Natural killer cell treated with Interleukin-12 subunit alpha and Interleukin-12 subunit beta and Interleukin-15 and Interleukin-18, amount 100 ng/mL, for 72 hours (primary cell): ENCODE results near the gene RBMS1. TPM values are rescaled to one million over a fixed set of nuclear protein-coding genes. Genes with fewer than 3 reads are reported as not detected.

Experiments used
- ATAC-seq, 2 donors: fragments of 150-1000 bp; cut with Tn5 transposase in 1 of 2; sonication (Bioruptor Pico), chemical (Tn5 transposase) in 1 of 2; 2 replicates each; pipeline ENCODE4 v1.10.0; 2021
- DNase-seq: peaks from one replicate; pipeline ENCODE4 v3.0.0; 2022; ENCODE audit warnings: low spot score
- H3K27ac Mint-ChIP-seq, 2 donors: 1 replicate in 1 of 2; 2 replicates in 1 of 2; pipeline ENCODE4 v1.8.0; 2022; ENCODE audit warnings: mixed read lengths in 2 of 2, mild to moderate bottlenecking in 1 of 2, moderate library complexity in 1 of 2
- H3K27me3 Mint-ChIP-seq, 2 donors: 1 replicate in 1 of 2; 2 replicates in 1 of 2; pipeline ENCODE4 v1.8.0; 2022; ENCODE audit warnings: mixed read lengths in 2 of 2
- H3K36me3 Mint-ChIP-seq: one replicate; pipeline ENCODE4 v1.8.0; 2022; ENCODE audit warnings: mixed read lengths
- H3K4me1 Mint-ChIP-seq, 2 donors: 1 replicate in 1 of 2; 2 replicates in 1 of 2; pipeline ENCODE4 v1.8.0; 2022; ENCODE audit warnings: low read depth in 2 of 2, mixed read lengths in 2 of 2, mild to moderate bottlenecking in 1 of 2
- H3K4me3 Mint-ChIP-seq: one replicate; pipeline ENCODE4 v1.8.0; 2022; ENCODE audit warnings: mixed read lengths
- H3K9me3 Mint-ChIP-seq: 2 replicates; pipeline ENCODE4 v1.8.0; 2022; ENCODE audit warnings: mixed read lengths
- total RNA-seq, 2 donors: library from RNA; stranded (reverse); gene quantifications; one replicate each; pipeline ENCODE4 v1.2.3, GENCODE V29; 2022

RBMS1 gene
- total RNA-seq, 2 donors from 2014 or later = 59.4 to 86.1 TPM

DNA sequence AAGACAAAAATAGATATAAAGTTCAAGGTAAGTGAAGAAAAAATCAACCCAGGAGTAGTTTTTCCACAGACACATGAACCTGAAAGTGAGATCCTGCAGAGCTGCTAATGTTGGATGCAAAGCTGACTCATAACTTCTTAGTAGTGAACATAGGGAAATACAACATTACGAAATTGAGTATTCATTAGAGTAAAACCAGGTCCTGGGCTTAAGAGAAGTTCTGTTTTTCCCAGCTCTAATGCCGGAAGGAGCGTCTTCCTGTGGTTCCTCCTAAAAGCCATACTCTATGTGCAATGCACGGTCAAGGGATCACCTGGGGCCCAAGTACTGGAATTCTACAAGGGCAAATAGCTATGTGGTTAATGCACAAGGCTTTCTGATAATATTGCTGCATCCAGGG lies 141.7 kb downstream of the RBMS1 start:
- DNase-seq (no peak), ATAC-seq (peak in 1 of 2 donors; percentile 71)
- Mint-ChIP-seq H3K27ac (peak overlapping the region; percentile 30 to 78), H3K9me3 (no peaks in the 10 kb centered on the region), H3K36me3 (peaks cover 15% of the 10 kb centered on the region), H3K27me3 (no peaks in the 10 kb centered on the region), H3K4me1 (peaks cover 67 to 78% of the 10 kb centered on the region in 2 donors), H3K4me3 (peak overlapping the region; percentile 38)

DNA sequence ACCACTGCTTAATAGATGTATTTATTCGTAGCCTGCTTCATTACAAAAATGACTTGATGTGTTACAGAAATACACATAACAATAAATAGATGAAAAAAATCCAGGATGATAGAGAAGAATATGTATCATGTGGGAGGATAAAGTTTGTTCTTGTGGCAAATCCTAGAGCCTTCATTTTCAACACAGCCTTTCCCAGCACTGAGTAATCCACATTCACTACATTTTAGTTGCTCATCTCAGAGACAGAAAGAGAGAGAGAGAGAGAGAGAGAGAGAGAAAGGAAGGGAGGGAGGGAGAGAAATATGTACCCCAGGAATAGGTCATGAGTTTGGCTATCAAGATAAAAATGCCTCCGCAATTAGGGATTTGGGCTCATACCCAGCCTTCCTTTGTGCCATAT lies 144.3 kb downstream of the RBMS1 start:
- H3K4me3 Mint-ChIP-seq = no peak overlapping the region
- no peak for ATAC-seq
- H3K4me1 Mint-ChIP-seq = peaks cover 60 to 74% of the 10 kb centered on the region in 2 donors
- peaks cover 15% of the 10 kb centered on the region for H3K36me3 Mint-ChIP-seq
- no peak for DNase-seq
- no peaks in the 10 kb centered on the region for H3K27me3 Mint-ChIP-seq
- no peaks in the 10 kb centered on the region for H3K9me3 Mint-ChIP-seq
- peak overlapping the region; percentile 4 to 6 for H3K27ac Mint-ChIP-seq

- Mint-ChIP-seq H3K27me3 (no peaks in the 10 kb centered on the region), H3K4me3 (peak overlapping the region; percentile 42), H3K27ac (peak overlapping the region; percentile 30 to 69), H3K9me3 (no peaks in the 10 kb centered on the region), H3K4me1 (peaks cover 55 to 70% of the 10 kb centered on the region in 2 donors), H3K36me3 (peaks cover 15% of the 10 kb centered on the region)
- DNase-seq = no peak
- ATAC-seq = peak in 1 of 2 donors; percentile 59
Observed at GRCh38 chr2:160347269-160347863, 146.2 kb downstream of the RBMS1 start.

DNA sequence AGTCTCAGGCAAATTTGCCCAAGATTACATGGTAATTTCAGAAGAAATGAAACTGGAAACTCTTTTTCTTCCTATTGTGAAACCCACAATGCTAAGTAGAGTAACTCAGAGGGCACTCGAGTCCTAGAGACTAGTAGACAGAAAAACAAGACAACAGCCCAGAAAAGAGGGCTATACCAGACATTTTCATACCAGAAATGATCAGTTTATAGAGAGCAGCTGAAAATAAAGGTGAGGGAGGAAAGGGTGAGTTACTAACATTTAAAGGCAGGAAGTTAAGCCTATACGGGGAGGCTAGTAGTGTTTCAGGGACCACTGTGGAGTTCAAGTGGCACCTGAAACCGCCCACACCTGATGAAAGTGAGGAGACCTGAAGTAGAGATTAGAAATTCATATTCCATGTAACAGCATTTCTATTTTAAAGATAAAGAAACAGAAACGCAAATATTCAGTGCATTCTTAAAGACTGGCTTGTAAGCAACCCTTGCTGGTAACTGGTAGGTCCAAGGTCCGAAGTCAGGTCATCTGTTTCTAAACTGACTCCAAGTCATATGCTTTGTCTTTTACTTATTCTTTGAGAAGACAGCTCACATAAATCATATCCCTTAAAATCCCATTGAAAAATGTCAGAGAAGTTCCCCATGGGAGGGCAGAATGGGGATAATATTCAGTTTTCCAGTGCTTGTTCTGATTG lies 148.4 kb downstream of the RBMS1 start:
- H3K9me3 Mint-ChIP-seq = no peaks in the 10 kb centered on the region

GRCh38 chr2:160343404-160343803 lies 150.2 kb downstream of the RBMS1 start:
- H3K27ac Mint-ChIP-seq = peak overlapping the region; percentile 77 to 97
- ATAC-seq (no peak), DNase-seq (no peak)
- no peaks in the 10 kb centered on the region for H3K36me3 Mint-ChIP-seq
- peaks cover 49 to 60% of the 10 kb centered on the region in 2 donors for H3K4me1 Mint-ChIP-seq
- no peaks in the 10 kb centered on the region for H3K9me3 Mint-ChIP-seq
- H3K27me3 Mint-ChIP-seq = no peaks in the 10 kb centered on the region
- no peak overlapping the region for H3K4me3 Mint-ChIP-seq

More for the DNA sequence above, 148.4 kb downstream of the RBMS1 start:
- DNase-seq (no peak), ATAC-seq (peak; percentile 75 to 85)
- Mint-ChIP-seq H3K27ac (peak overlapping the region; percentile 77 to 97), H3K27me3 (no peaks in the 10 kb centered on the region), H3K36me3 (peaks cover 12% of the 10 kb centered on the region), H3K4me1 (peaks cover 51 to 61% of the 10 kb centered on the region in 2 donors), H3K4me3 (peak overlapping the region; percentile 78)

DNA sequence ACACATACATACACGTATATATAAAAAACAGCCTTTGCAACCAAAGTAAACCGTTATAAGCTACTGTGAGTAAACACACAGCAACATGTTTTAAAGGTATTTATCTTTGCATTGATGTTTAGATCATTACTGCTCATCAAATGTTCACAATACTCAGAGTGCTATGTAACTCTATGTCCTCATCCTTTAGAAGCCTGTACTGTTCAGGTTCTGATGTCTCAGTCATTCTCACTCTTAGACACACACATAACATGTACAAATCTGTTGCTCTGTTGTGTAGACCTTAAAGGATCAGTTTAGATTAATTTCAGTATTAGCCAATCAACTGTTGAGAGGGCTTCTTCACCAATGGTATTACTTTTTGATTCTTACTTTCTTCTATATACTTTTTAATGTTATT lies 153.9 kb downstream of the RBMS1 start:
- Mint-ChIP-seq H3K4me1 (peaks cover 46 to 49% of the 10 kb centered on the region in 2 donors), H3K27ac (peak overlapping the region in 1 of 2 donors; percentile 75), H3K4me3 (no peak overlapping the region)

DNA sequence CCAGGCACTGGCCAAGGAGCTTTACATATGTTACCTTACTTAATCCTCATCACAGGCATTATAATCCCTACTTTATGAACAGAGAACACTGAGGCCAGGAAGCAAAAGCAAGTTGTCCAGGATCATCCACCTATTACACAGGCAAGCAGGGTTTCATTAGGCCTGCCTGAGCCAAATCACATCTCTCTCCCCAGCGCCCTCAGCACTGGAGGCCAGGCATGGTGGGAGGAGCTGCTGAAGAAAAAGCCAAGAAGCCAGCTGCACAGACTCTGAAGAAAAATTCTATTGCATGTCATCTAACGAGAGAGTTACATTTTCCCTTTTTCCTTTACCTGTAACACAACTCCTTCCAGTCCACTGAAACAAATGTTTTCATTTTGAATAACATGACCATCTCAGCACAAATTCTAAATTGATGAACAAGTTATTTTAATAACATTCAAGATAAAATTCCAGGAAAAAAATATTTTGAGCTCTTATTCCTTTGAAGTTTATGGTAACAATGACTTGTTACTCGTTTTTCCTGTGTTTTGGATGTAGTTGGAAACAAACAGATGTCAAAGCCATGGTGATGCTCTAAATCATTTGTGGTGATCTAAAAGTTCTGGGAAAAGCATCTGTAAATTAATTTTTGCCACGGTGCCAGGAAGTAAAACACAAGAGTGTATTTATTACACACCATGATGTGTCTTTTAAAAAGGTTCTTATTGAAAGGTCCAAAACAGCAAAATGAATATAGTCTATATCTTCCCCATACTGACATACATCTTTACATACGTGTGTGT lies 154.5 kb downstream of the RBMS1 start:
- peaks cover 47 to 50% of the 10 kb centered on the region in 2 donors for H3K4me1 Mint-ChIP-seq
- no peak for DNase-seq
- no peaks in the 10 kb centered on the region for H3K36me3 Mint-ChIP-seq
- H3K27ac Mint-ChIP-seq = peak overlapping the region in 1 of 2 donors; percentile 49
- H3K9me3 Mint-ChIP-seq = no peaks in the 10 kb centered on the region
- no peak for ATAC-seq
- no peak overlapping the region for H3K4me3 Mint-ChIP-seq
- H3K27me3 Mint-ChIP-seq = no peaks in the 10 kb centered on the region

More for the DNA sequence above, 153.9 kb downstream of the RBMS1 start:
- no peaks in the 10 kb centered on the region for H3K27me3 Mint-ChIP-seq
- no peaks in the 10 kb centered on the region for H3K36me3 Mint-ChIP-seq
- DNase-seq (no peak), ATAC-seq (peak in 1 of 2 donors; percentile 33)
- H3K9me3 Mint-ChIP-seq = no peaks in the 10 kb centered on the region

GRCh38 chr2:160337728-160338127 lies 155.9 kb downstream of the RBMS1 start:
- Mint-ChIP-seq H3K4me3 (no peak overlapping the region), H3K9me3 (no peaks in the 10 kb centered on the region), H3K27ac (no peak overlapping the region), H3K36me3 (no peaks in the 10 kb centered on the region), H3K4me1 (peaks cover 54 to 56% of the 10 kb centered on the region in 2 donors), H3K27me3 (no peaks in the 10 kb centered on the region)
- DNase-seq (no peak), ATAC-seq (no peak)

DNA sequence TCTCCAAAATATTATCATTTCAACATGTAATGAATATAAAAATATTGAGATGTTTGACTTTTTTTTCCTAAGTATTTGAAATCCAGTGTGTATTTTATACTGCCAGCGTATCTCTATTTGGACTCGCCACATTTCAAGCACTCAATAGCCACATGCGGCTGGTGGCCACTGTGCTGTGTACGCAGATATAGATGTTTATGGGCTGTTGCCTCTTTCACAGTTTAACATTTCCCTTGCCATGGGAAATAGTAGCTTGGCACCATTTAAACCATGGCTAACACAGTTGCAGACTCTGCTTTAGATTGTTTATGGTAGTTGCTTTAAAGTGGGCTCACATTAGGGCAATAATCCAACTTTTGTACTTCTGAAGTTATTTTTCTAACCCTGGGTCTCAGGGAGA lies 157.0 kb downstream of the RBMS1 start:
- no peaks in the 10 kb centered on the region for H3K9me3 Mint-ChIP-seq
- no peak for ATAC-seq
- no peaks in the 10 kb centered on the region for H3K36me3 Mint-ChIP-seq
- no peak for DNase-seq
- no peak overlapping the region for H3K4me3 Mint-ChIP-seq
- H3K27me3 Mint-ChIP-seq = no peaks in the 10 kb centered on the region
- H3K27ac Mint-ChIP-seq = no peak overlapping the region
- H3K4me1 Mint-ChIP-seq = peaks cover 61 to 65% of the 10 kb centered on the region in 2 donors

GRCh38 chr2:160336105-160336504 lies 157.5 kb downstream of the RBMS1 start:
- Mint-ChIP-seq H3K4me1 (peaks cover 63 to 70% of the 10 kb centered on the region in 2 donors), H3K36me3 (no peaks in the 10 kb centered on the region)

DNA sequence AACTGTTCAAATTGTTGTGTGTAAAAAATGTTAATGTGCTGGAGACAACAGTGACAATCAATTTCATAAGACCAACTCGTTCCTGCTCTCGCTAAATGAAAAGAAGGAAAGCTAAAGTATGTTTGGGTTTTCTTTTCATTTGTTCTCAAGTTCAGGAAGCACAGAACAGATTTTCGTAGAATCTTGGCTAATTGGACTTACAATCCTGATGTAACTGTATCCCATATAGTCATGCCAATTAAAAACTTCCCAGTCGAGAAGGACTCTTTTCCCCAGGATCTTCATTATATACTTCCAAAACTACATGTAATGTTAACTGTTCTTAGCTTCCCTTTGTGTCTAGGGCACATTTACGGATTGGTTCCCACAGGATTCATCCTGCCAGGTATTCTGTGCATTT lies 158.2 kb downstream of the RBMS1 start:
- Mint-ChIP-seq H3K4me3 (no peak overlapping the region), H3K9me3 (no peaks in the 10 kb centered on the region), H3K27me3 (no peaks in the 10 kb centered on the region), H3K27ac (peak overlapping the region; percentile 29 to 57), H3K36me3 (no peaks in the 10 kb centered on the region), H3K4me1 (peaks cover 66 to 75% of the 10 kb centered on the region in 2 donors)
- no peak for DNase-seq
- no peak for ATAC-seq

More at GRCh38 chr2:160336105-160336504, 157.5 kb downstream of the RBMS1 start:
- Mint-ChIP-seq H3K9me3 (no peaks in the 10 kb centered on the region), H3K27me3 (no peaks in the 10 kb centered on the region), H3K4me3 (no peak overlapping the region), H3K27ac (peak overlapping the region; percentile 4 to 29)
- ATAC-seq = no peak
- no peak for DNase-seq

DNA sequence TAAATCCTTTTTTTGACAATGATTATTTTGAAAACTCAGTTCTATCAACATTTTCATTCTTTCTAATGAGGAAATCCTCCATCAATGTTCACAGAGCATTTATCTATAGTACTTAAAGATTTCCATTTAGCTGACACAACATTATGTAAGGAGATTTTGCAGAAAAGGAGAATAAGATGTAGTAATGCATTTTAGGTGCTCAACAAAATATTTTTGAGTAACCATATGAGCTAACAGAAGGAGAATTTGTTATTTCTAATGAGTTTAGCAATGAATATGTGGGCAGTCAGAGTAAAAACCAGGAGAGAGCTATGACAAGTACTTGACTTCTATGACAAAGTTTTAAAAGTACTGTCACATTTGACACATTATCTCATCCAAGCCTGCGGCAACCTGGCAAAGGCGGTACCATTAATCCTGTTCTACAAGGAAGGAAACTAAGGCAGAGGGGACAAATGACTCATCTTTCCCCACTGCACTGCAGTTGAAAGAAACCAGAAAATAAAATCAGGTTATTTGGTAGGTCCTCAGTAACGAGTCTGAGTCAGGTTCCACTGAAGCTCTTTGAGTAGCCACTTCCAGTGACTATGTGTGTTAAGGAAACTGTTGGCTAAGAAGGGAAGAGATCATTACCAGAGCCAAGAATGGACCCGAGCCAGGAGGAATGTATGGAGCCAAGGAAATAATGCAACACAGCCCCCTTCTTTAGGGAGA lies 159.4 kb downstream of the RBMS1 start:
- peaks cover 72 to 75% of the 10 kb centered on the region in 2 donors for H3K4me1 Mint-ChIP-seq
- H3K9me3 Mint-ChIP-seq = no peaks in the 10 kb centered on the region
- no peaks in the 10 kb centered on the region for H3K27me3 Mint-ChIP-seq
- no peaks in the 10 kb centered on the region for H3K36me3 Mint-ChIP-seq
- ATAC-seq (peak in 1 of 2 donors; percentile 55), DNase-seq (no peak)
- peak overlapping the region; percentile 36 for H3K4me3 Mint-ChIP-seq
- H3K27ac Mint-ChIP-seq = peak overlapping the region; percentile 57 to 79

GRCh38 chr2:160333324-160334027 lies 160.1 kb downstream of the RBMS1 start:
- H3K36me3 Mint-ChIP-seq = no peaks in the 10 kb centered on the region
- H3K9me3 Mint-ChIP-seq = no peaks in the 10 kb centered on the region
- H3K4me3 Mint-ChIP-seq = no peak overlapping the region
- H3K27me3 Mint-ChIP-seq = no peaks in the 10 kb centered on the region
- no peak for DNase-seq
- peaks cover 72 to 75% of the 10 kb centered on the region in 2 donors for H3K4me1 Mint-ChIP-seq
- ATAC-seq = no peak
- peak overlapping the region; percentile 57 to 79 for H3K27ac Mint-ChIP-seq
